HCT116 (cell line): ENCODE measurements around the gene HIVEP2. TPM values are rescaled to one million over a fixed set of nuclear protein-coding genes. Genes with fewer than 3 reads are reported as not detected.

Source experiments
- ATAC-seq: fragments of 200-7000 bp; cut with Tn5 transposase; 2 replicates; pipeline ENCODE4 v1.9.1; 2020; ENCODE audit warnings: mild to moderate bottlenecking, moderate library complexity
- BruUV-seq: library from RNA; stranded (reverse); fragments of 400-500 nt; replicated peaks from 2 replicates; lab custom pipeline; 2021; lab: Mats Ljungman, UMichigan
- CTCF ChIA-PET: fragments of 300-600 bp; sonication (Branson Sonifier 250); formaldehyde crosslinking; loops from one replicate; lab custom pipeline; 2021; ENCODE audit warnings: antibody characterized with exemption; lab: Charles Lee
- POLR2A ChIA-PET: fragments of 300-600, 350-600 bp; sonication (Branson Sonifier 250); formaldehyde crosslinking; loops from one replicate; lab custom pipeline; 2021; ENCODE audit warnings: antibody characterized with exemption; lab: Charles Lee
- RAD21 ChIA-PET, 2 experiments: fragments of 300-600 bp; sonication (Branson Sonifier 250); formaldehyde crosslinking; loops; one replicate each; lab custom pipeline; 2023; ENCODE audit warnings: low total read pairs in 2 of 2; ENCODE audit not compliant: uncharacterized antibody in 2 of 2, unreplicated experiment in 2 of 2, low non-redundant PET in 1 of 2; lab: Charles Lee
- DNase-seq: peaks from one replicate; pipeline ENCODE4 v3.0.0-alpha.2; 2010; ENCODE audit warnings: low read depth, low spot score
- H2AFZ ChIP-seq: fragments of 200-600 bp; shearing (Covaris generic), sonication (generic); 2 replicates; pipeline ENCODE4 v1.6.1; 2017; ENCODE audit warnings: low read depth, mixed run types, mixed read lengths, antibody characterized with exemption, low read length; ENCODE audit not compliant: poor library complexity, severe bottlenecking
- H3K27ac ChIP-seq: 2 replicates; pipeline ENCODE4 v1.5.1; 2012; ENCODE audit warnings: low read depth, low read length
- H3K27me3 ChIP-seq: fragments of 200-600 bp; sonication (generic); 2 replicates; pipeline ENCODE4 v1.6.1; 2016; ENCODE audit warnings: mixed run types, low read length, mixed read lengths; ENCODE audit not compliant: insufficient read depth
- H3K36me3 ChIP-seq, 2 experiments: fragments of 200-500 bp in 1 of 2; fragments of 200-600 bp in 1 of 2; sonication (Bioruptor generic) in 1 of 2; sonication (generic) in 1 of 2; 2 replicates each; pipeline versions ENCODE4 v1.5.1 to v1.6.1; 2014 to 2016; ENCODE audit warnings: low read length in 2 of 2, inconsistent platforms in 1 of 2, mixed read lengths in 1 of 2, mixed run types in 1 of 2; ENCODE audit not compliant: insufficient read depth in 2 of 2, control insufficient read depth in 1 of 2
- H3K4me1 ChIP-seq, 2 experiments: fragments of 200-600 bp in 1 of 2; sonication (generic) in 1 of 2; 2 replicates each; pipeline versions ENCODE4 v1.5.1 to v1.6.1; 2012 to 2017; ENCODE audit warnings: low read length in 2 of 2, inconsistent platforms in 1 of 2, mild to moderate bottlenecking in 1 of 2, mixed read lengths in 1 of 2, mixed run types in 1 of 2, moderate library complexity in 1 of 2; ENCODE audit not compliant: insufficient read depth in 2 of 2, control insufficient read depth in 1 of 2
- H3K4me2 ChIP-seq: fragments of 200-600 bp; sonication (generic); 2 replicates; pipeline ENCODE4 v1.6.1; 2017; ENCODE audit warnings: mixed run types, low read length, mixed read lengths
- H3K4me3 ChIP-seq, 2 experiments: fragments of 200-600 bp in 1 of 2; sonication (generic) in 1 of 2; replicated peaks in 1 of 2; 2 replicates each; pipeline ENCODE4 v1.5.1; 2011 to 2016; ENCODE audit warnings: low read length in 2 of 2, control low read depth in 1 of 2, low read depth in 1 of 2, mild to moderate bottlenecking in 1 of 2, mixed read lengths in 1 of 2, mixed run types in 1 of 2
- H3K79me2 ChIP-seq: fragments of 200-600 bp; sonication (generic); 2 replicates; pipeline ENCODE4 v1.6.1; 2017; ENCODE audit warnings: mild to moderate bottlenecking, mixed run types, low read length, moderate library complexity, mixed read lengths; ENCODE audit not compliant: insufficient read depth
- H3K9ac ChIP-seq: fragments of 200-600 bp; sonication (generic); 2 replicates; pipeline ENCODE4 v1.6.1; 2016; ENCODE audit warnings: low read length, mixed read lengths
- H3K9me2 ChIP-seq: fragments of 200-600 bp; sonication (generic), shearing (Covaris generic); 2 replicates; pipeline ENCODE4 v1.6.1; 2017; ENCODE audit warnings: mixed run types, mild to moderate bottlenecking, moderate library complexity; ENCODE audit not compliant: insufficient read depth
- H3K9me3 ChIP-seq, 2 experiments: fragments of 200-500 bp in 1 of 2; fragments of 200-600 bp in 1 of 2; sonication (Bioruptor generic) in 1 of 2; sonication (generic) in 1 of 2; 2 replicates each; pipeline ENCODE4 v1.6.1; 2014 to 2017; ENCODE audit warnings: low read length in 2 of 2, mixed read lengths in 2 of 2, inconsistent platforms in 1 of 2, low read depth in 1 of 2, mild to moderate bottlenecking in 1 of 2, mixed run types in 1 of 2, moderate library complexity in 1 of 2; ENCODE audit not compliant: control insufficient read depth in 1 of 2, insufficient read depth in 1 of 2
- H4K20me1 ChIP-seq: fragments of 200-600 bp; sonication (generic), shearing (Covaris generic); 2 replicates; pipeline ENCODE4 v1.6.1; 2017; ENCODE audit warnings: mixed run types, mild to moderate bottlenecking, moderate library complexity; ENCODE audit not compliant: insufficient read depth
- CBX3 ChIP-seq: IDR thresholded peaks from 2 replicates; pipeline ENCODE4 v1.6.1; 2012; ENCODE audit warnings: low read depth
- CEBPB ChIP-seq: IDR thresholded peaks from 2 replicates; pipeline ENCODE4 v1.6.1; 2012; ENCODE audit warnings: low read depth
- EZH2 ChIP-seq: fragments of 200-600 bp; sonication (generic); IDR thresholded peaks from 2 replicates; pipeline ENCODE4 v1.6.1; 2017; ENCODE audit warnings: antibody characterized with exemption, mixed run types
- EZH2phosphoT487 ChIP-seq: fragments of 200-600 bp; IDR thresholded peaks from 2 replicates; pipeline ENCODE4 v1.6.1; 2018; ENCODE audit warnings: antibody characterized with exemption, borderline replicate concordance
- JUND ChIP-seq: IDR thresholded peaks from 2 replicates; pipeline ENCODE4 v1.6.1; 2012
- POLR2A ChIP-seq: IDR thresholded peaks from 2 replicates; pipeline ENCODE4 v1.7.0; 2011; ENCODE audit warnings: borderline replicate concordance; ENCODE audit not compliant: insufficient read depth, insufficient read length; ENCODE audit errors: extremely low read depth
- POLR2AphosphoS5 ChIP-seq: IDR thresholded peaks from 2 replicates; pipeline ENCODE4 v1.6.1; 2011; ENCODE audit warnings: mild to moderate bottlenecking, low read depth, low read length, moderate library complexity
- RAD21 ChIP-seq: IDR thresholded peaks from 2 replicates; pipeline ENCODE4 v1.6.1; 2012; ENCODE audit warnings: low read depth, mild to moderate bottlenecking
- SP1 ChIP-seq: IDR thresholded peaks from 2 replicates; pipeline ENCODE4 v1.6.1; 2012; ENCODE audit warnings: low read depth
- SRF ChIP-seq: IDR thresholded peaks from 2 replicates; pipeline ENCODE4 v1.6.1; 2012; ENCODE audit warnings: low read depth
- TCF7L2 ChIP-seq: IDR thresholded peaks from 2 replicates; pipeline ENCODE4 v1.7.0; 2011; ENCODE audit warnings: borderline replicate concordance, inconsistent platforms; ENCODE audit not compliant: insufficient read depth, insufficient read length; ENCODE audit errors: extremely low read depth
- YY1 ChIP-seq: IDR thresholded peaks from 2 replicates; pipeline ENCODE4 v1.6.1; 2011; ENCODE audit warnings: low read length, low read depth, moderate library complexity, mild to moderate bottlenecking; ENCODE audit not compliant: insufficient replicate concordance; ENCODE audit errors: extremely low read depth
- ZFX ChIP-seq: fragments of 450-650 bp; IDR thresholded peaks from 2 replicates; pipeline ENCODE4 v1.6.1; 2017
- intact Hi-C: fragments of 100-400 bp; cut with micrococcal nuclease; formaldehyde crosslinking; loops from 2 replicates; pipeline ENCODE4 v1.10.0; 2022
- total RNA-seq: library from RNA; stranded (reverse); gene quantifications from one replicate; pipeline ENCODE4 v1.2.1, GENCODE V29; 2021; ENCODE audit not compliant: unreplicated experiment
- TF ChIP-seq, protein P1 (sequence below): IDR thresholded peaks from 2 replicates; pipeline ENCODE4 v1.6.1; 2012
- TF ChIP-seq, protein P2 (sequence below): IDR thresholded peaks from 2 replicates; pipeline ENCODE4 v1.6.1; 2011; ENCODE audit warnings: mild to moderate bottlenecking, low read length, moderate library complexity; ENCODE audit not compliant: insufficient replicate concordance; ENCODE audit errors: extremely low read depth
- TF ChIP-seq, protein P3 (sequence below): IDR thresholded peaks from 2 replicates; pipeline ENCODE4 v1.6.1; 2012; ENCODE audit warnings: low read depth
- TF ChIP-seq, protein P4 (sequence below), 3 experiments: fragments of 200-600 bp in 1 of 3; sonication (generic) in 1 of 3; IDR thresholded peaks in 2 of 3; conservative IDR thresholded peaks in 1 of 3; 2 replicates each; pipeline ENCODE4 v1.5.1; 2012 to 2017; ENCODE audit warnings: low read depth in 2 of 3, low read length in 2 of 3, antibody characterized with exemption in 1 of 3, borderline replicate concordance in 1 of 3, control low read depth in 1 of 3, mild to moderate bottlenecking in 1 of 3, mixed read lengths in 1 of 3, mixed run types in 1 of 3, moderate library complexity in 1 of 3; ENCODE audit not compliant: insufficient read depth in 1 of 3

Gene HIVEP2
- total RNA-seq, 1 experiment from 2014 or later = 8.1 TPM

DNA sequence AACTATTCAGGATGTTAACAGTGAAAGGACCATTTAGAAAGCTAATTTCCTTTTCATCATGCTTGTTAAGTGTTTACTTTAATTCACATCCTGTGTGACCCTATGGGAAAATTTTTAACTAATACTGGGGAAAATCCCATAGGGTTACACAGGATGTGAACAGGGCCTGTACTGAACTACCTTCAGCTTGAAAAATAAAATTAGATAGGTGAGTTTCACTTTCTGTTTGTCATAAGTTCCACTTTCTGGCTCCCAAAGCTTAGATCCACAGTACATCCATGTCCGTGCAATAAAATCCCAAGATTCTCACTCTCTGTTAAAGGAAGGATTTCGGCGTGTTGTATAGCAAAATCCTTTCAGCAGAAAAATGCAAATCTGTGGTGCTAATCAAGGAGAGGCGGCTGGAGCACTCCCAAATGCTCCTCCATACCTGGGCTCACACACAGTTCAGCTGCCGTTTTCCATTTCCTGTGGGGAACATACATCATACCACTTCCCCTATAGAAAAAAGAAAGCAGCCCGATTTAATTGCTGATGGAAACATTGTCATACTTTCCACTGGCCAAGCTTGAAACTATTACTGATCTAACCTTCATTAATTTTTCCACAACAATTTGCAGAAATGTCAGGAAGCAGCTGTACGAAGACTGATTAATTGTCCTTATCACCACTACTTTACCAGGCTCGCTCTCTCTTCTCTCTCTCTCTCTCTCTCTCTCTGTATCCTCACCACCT is 125.2 kb downstream of the HIVEP2 start:
- no peak overlapping the region for H2AFZ ChIP-seq
- no peak for DNase-seq
- POLR2A ChIA-PET = interaction anchor here (0.6 kb wide), 1 partner anchor 85 kb away, joined by 3 read pairs; no protein-coding TSS in a partner anchor

More for the DNA sequence above, 125.2 kb downstream of the HIVEP2 start:
- H3K36me3 ChIP-seq = no peaks in the 10 kb centered on the region
- ChIA-PET CTCF (no interaction called here), RAD21 (interaction anchor here in 1 of 2 experiments (0.5 kb wide), 1 partner anchor 34 kb away, joined by 5 read pairs; no protein-coding TSS in a partner anchor)
- no peaks in the 10 kb centered on the region for H3K9me2 ChIP-seq
- no peaks in the 10 kb centered on the region for H3K79me2 ChIP-seq
- ATAC-seq = no peak
- intact Hi-C loops = no loop called here
- H3K27me3 ChIP-seq = no peaks in the 10 kb centered on the region
- H3K4me1 ChIP-seq = no peaks in the 10 kb centered on the region
- H3K27ac ChIP-seq = no peak overlapping the region
- no peak overlapping the region for H3K9ac ChIP-seq
- H3K9me3 ChIP-seq = no peaks in the 10 kb centered on the region
- TF ChIP-seq, protein P1, sequence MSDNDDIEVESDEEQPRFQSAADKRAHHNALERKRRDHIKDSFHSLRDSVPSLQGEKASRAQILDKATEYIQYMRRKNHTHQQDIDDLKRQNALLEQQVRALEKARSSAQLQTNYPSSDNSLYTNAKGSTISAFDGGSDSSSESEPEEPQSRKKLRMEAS = no peak
- TF ChIP-seq RAD21 (no peak), POLR2A (no peak), SP1 (no peak), ZFX (no peak), CBX3 (no peak), YY1 (no peak), EZH2phosphoT487 (no peak), TCF7L2 (no peak), JUND (no peak), EZH2 (no peak), SRF (no peak), CEBPB (no peak), POLR2AphosphoS5 (no peak)
- TF ChIP-seq, protein P2, sequence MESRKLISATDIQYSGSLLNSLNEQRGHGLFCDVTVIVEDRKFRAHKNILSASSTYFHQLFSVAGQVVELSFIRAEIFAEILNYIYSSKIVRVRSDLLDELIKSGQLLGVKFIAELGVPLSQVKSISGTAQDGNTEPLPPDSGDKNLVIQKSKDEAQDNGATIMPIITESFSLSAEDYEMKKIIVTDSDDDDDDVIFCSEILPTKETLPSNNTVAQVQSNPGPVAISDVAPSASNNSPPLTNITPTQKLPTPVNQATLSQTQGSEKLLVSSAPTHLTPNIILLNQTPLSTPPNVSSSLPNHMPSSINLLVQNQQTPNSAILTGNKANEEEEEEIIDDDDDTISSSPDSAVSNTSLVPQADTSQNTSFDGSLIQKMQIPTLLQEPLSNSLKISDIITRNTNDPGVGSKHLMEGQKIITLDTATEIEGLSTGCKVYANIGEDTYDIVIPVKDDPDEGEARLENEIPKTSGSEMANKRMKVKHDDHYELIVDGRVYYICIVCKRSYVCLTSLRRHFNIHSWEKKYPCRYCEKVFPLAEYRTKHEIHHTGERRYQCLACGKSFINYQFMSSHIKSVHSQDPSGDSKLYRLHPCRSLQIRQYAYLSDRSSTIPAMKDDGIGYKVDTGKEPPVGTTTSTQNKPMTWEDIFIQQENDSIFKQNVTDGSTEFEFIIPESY = no peak
- TF ChIP-seq, protein P3, sequence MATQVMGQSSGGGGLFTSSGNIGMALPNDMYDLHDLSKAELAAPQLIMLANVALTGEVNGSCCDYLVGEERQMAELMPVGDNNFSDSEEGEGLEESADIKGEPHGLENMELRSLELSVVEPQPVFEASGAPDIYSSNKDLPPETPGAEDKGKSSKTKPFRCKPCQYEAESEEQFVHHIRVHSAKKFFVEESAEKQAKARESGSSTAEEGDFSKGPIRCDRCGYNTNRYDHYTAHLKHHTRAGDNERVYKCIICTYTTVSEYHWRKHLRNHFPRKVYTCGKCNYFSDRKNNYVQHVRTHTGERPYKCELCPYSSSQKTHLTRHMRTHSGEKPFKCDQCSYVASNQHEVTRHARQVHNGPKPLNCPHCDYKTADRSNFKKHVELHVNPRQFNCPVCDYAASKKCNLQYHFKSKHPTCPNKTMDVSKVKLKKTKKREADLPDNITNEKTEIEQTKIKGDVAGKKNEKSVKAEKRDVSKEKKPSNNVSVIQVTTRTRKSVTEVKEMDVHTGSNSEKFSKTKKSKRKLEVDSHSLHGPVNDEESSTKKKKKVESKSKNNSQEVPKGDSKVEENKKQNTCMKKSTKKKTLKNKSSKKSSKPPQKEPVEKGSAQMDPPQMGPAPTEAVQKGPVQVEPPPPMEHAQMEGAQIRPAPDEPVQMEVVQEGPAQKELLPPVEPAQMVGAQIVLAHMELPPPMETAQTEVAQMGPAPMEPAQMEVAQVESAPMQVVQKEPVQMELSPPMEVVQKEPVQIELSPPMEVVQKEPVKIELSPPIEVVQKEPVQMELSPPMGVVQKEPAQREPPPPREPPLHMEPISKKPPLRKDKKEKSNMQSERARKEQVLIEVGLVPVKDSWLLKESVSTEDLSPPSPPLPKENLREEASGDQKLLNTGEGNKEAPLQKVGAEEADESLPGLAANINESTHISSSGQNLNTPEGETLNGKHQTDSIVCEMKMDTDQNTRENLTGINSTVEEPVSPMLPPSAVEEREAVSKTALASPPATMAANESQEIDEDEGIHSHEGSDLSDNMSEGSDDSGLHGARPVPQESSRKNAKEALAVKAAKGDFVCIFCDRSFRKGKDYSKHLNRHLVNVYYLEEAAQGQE = no peak
- TF ChIP-seq, protein P4, sequence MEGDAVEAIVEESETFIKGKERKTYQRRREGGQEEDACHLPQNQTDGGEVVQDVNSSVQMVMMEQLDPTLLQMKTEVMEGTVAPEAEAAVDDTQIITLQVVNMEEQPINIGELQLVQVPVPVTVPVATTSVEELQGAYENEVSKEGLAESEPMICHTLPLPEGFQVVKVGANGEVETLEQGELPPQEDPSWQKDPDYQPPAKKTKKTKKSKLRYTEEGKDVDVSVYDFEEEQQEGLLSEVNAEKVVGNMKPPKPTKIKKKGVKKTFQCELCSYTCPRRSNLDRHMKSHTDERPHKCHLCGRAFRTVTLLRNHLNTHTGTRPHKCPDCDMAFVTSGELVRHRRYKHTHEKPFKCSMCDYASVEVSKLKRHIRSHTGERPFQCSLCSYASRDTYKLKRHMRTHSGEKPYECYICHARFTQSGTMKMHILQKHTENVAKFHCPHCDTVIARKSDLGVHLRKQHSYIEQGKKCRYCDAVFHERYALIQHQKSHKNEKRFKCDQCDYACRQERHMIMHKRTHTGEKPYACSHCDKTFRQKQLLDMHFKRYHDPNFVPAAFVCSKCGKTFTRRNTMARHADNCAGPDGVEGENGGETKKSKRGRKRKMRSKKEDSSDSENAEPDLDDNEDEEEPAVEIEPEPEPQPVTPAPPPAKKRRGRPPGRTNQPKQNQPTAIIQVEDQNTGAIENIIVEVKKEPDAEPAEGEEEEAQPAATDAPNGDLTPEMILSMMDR (IDR thresholded peaks at IDR 0.05 in 2 of 3, conservative IDR thresholded peaks at IDR 0.05 in 1 of 3; ENCODE audit: borderline replicate concordance in 1 of 3, insufficient read depth in 1 of 3, low read depth in 2 of 3, low read length in 2 of 3) = no peak
- no peak overlapping the region for H3K4me3 ChIP-seq
- H4K20me1 ChIP-seq = no peaks in the 10 kb centered on the region
- no peak overlapping the region for H3K4me2 ChIP-seq
- no TSS peak for BruUV-seq
